ENCODE measurements around the gene SLC26A9.

- TF ChIP-seq, protein P1, sequence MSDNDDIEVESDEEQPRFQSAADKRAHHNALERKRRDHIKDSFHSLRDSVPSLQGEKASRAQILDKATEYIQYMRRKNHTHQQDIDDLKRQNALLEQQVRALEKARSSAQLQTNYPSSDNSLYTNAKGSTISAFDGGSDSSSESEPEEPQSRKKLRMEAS (IDR thresholded peaks at IDR 0.05; ENCODE audit: low read depth): no peak
- TF ChIP-seq RXRA (IDR thresholded peaks at IDR 0.05; ENCODE audit: borderline replicate concordance, low read depth) (no peak), SIN3A (IDR thresholded peaks at IDR 0.05; ENCODE audit: borderline replicate concordance, low read depth, low read length) (no peak), POLR2AphosphoS5 (IDR thresholded peaks at IDR 0.05; ENCODE audit: low read depth, low read length) (no peak), FOXM1 (IDR thresholded peaks at IDR 0.05; ENCODE audit: low read depth) (no peak), YY1 (IDR thresholded peaks at IDR 0.05; ENCODE audit: low read depth) (no peak), REST (IDR thresholded peaks at IDR 0.05; ENCODE audit: low read depth, low read length) (no peak), TAF1 (IDR thresholded peaks at IDR 0.05; ENCODE audit: borderline replicate concordance, low read depth, low read length) (no peak), NFIC (IDR thresholded peaks at IDR 0.05; ENCODE audit: borderline replicate concordance) (no peak), RCOR1 (IDR thresholded peaks at IDR 0.05; ENCODE audit: low read length) (no peak), IRF3 (IDR thresholded peaks at IDR 0.05; ENCODE audit: low read depth, low read length) (no peak), NRF1 (IDR thresholded peaks at IDR 0.05; ENCODE audit: low read depth, low read length) (no peak), JUND (IDR thresholded peaks at IDR 0.05) (no peak)
- TF ChIP-seq, protein P2, sequence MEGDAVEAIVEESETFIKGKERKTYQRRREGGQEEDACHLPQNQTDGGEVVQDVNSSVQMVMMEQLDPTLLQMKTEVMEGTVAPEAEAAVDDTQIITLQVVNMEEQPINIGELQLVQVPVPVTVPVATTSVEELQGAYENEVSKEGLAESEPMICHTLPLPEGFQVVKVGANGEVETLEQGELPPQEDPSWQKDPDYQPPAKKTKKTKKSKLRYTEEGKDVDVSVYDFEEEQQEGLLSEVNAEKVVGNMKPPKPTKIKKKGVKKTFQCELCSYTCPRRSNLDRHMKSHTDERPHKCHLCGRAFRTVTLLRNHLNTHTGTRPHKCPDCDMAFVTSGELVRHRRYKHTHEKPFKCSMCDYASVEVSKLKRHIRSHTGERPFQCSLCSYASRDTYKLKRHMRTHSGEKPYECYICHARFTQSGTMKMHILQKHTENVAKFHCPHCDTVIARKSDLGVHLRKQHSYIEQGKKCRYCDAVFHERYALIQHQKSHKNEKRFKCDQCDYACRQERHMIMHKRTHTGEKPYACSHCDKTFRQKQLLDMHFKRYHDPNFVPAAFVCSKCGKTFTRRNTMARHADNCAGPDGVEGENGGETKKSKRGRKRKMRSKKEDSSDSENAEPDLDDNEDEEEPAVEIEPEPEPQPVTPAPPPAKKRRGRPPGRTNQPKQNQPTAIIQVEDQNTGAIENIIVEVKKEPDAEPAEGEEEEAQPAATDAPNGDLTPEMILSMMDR (IDR thresholded peaks at IDR 0.05): no peak
Observed at GRCh38 chr1:205963352-205964155, 20.3 kb upstream of the SLC26A9 start.
